HG02588 (cell line): ENCODE data around the gene SETD7.
"Not testable (repeated sequence)": the region's sequence is repeated elsewhere in the genome, so short reads cannot be mapped to it uniquely, and the experiment has no call there.

Experiments
- ATAC-seq: cut with Tn5 transposase; IDR thresholded peaks from one replicate; pipeline ENCODE4 v1.9.1; 2021; ENCODE audit warnings: mild to moderate bottlenecking, moderate library complexity; ENCODE audit not compliant: unreplicated experiment

The SETD7 gene

DNA sequence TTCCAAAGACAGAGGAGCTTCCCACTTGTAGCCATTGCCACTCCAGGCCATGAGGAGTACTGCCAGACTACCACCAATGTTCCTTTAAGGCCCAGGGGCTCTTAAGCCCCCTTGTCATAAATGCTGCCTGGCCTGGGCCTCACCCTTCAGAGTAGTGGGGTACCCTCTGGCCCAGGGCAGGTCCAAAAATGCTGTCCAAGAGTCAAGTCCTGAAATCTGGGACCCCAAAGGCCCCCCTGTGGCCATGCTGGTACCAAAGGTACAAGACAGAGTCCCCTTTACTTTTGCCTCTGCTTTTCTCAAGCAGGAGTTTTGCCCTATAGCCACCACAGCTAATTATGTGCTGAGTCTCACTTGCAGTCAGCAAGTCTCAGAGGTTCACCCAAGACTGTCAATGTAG is 85.7 kb downstream of the SETD7 start:
- ATAC-seq, result no peak

DNA sequence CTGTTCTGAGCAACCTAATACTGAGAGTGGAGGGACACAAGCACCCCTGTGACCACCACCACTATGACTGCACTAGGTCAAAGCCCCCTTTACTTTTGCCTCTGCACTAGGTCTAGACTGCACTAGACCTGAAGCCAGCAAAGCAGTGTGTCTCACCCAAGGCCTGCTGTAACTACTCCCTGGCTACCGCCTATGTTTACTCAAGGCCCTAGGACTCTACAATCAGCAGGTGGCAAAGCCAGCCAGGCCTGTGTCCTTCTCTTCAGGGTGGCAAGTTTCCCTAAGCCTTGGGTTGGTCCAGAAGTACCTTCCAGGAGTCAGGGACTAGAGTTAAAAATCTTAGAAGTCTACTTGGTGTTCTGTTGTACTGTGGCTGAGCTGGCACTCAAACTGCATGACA is 86.2 kb downstream of the SETD7 start:
- ATAC-seq, result no peak

DNA sequence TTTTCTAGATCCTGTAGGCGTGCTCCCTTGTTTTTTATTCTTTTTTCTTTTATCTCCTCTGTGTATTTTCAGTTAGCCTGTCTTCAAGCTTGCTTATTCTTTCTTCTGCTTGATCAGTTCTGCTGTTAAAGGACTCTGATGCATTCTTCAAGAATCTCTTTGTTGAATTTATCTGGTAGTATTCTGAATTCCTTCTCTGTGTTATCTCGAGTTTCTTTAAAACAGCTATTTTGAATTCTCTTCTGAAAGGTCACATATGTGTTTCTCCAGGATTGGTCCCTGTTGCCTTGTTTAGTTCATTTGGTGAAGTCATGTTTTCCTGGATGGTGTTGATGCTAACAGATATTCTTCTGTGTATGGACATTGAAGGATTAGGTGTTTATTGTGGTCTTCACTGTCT is 86.8 kb downstream of the SETD7 start:
- ATAC-seq, result no peak

DNA sequence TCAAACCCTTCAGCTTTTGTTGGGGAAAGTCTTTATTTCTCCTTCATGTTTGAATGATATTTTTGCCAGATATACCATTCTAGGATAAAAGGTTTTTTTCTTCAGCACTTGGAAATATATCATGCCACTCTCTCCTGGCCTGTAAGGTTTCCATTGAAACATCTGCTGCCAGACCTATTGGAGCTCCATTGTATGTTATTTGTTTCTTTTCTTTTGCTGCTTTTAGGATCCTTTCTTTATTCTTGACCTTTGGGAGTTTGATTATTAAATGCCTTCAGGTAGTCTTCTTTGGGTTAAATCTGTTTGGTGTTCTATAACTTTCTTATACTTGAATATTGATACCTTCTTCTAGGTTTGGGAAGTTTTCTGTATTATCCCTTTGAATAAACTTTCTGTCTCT is 87.3 kb downstream of the SETD7 start:
- ATAC-seq, result not testable (repeated sequence)

- ATAC-seq, result no peak
These were observed 90.1 kb downstream of the SETD7 start for GRCh38 chr4:139465922-139466321.

DNA sequence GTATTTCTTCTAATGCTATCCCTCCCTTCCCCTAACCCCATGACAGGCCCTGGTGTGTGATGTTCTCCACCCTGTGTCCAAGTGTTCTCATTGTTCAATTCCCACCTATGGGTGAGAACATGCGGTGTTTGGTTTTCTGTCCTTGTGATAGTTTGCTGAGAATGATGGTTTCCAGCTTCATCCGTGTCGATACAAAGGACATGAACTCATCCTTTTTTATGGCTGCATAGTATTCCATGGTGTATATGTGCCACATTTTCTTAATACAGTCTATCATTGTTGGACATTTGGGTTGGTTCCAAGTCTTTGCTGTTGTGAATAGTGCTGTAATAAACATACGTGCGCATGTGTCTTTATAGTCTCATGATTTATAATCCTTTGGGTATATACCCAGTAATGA is 91.5 kb downstream of the SETD7 start:
- not testable (repeated sequence) for ATAC-seq

- ATAC-seq, result no peak
These were observed 94.9 kb downstream of the SETD7 start for GRCh38 chr4:139461022-139461628.

DNA sequence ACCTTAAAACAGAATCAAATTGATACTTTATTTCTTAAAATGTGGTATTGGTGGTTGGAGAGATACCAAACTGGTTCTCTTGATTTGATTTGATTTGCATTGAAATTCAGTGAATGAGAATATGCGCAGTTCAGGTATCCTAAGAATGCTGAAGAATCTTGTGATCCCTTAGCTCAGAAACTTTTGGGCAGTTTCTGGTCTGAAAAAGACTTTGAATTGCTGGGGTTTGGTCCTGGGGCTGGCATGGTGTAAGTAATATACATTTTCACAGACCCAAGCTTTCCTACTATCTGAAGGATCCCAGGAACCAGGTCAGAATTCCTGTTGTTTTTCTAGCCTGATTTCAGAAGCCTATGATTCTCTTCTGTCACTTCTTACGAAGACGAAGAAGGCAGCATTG is 95.5 kb downstream of the SETD7 start:
- no peak for ATAC-seq

- ATAC-seq, result no peak
These were observed 97.0 kb downstream of the SETD7 start for GRCh38 chr4:139458999-139459398.

- ATAC-seq, result no peak
These were observed 97.5 kb downstream of the SETD7 start for GRCh38 chr4:139458543-139458942.

DNA sequence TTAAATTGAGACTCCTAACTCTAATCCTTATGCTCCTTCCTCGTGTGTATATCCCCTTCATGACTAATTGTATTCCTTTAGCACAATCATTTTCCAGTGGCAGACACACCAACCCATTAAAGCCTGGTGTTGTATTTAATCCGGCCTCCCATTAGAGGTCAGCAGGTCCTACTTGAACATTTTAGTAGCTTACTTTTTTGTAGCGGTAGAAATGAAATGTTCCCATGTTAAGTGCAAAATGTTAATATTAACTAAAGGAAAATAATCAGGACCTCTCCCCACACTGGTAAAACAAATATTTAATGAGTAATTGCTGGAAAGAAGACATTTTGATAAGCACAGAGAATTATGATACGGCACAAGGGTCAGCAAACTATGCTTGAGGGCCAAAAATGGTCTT is 98.7 kb downstream of the SETD7 start:
- ATAC-seq, result no peak

DNA sequence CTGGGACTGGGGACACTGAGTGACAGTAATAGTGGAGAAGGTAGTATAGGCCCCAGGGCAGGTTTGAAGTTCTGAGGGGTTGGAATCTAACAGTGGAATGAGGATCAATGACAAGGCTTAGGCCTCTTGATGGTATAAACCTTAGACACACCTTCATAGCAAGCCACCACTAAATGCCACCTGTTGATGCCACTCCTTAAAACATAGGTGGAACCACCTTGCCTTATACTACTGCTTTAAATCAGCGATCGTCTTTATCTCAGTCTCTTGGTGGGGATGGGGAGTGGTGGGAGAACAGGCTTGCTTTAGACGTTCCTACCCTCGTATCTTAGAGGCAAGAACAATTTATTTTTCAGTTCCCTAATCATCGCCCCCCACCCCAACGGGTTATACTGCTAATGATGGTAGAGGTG is 100.9 kb downstream of the SETD7 start:
- ATAC-seq, result no peak

GRCh38 chr4:139454111-139455045 is 101.6 kb downstream of the SETD7 start, which contains the start of gene RAB33B:
TSS of gene RAB33B (plus strand) at chr4:139454121. CDS start at chr4:139454196, 75 bp downstream.
- ATAC-seq, result peak; percentile 2

- peak; percentile 89 for ATAC-seq
These were observed 102.5 kb downstream of the SETD7 start for GRCh38 chr4:139453371-139454110.

- peak; percentile 36 for ATAC-seq
These were observed 103.0 kb downstream of the SETD7 start for GRCh38 chr4:139453041-139453370.

- no peak for ATAC-seq
These were observed 104.0 kb downstream of the SETD7 start for GRCh38 chr4:139451997-139452396.

GRCh38 chr4:139450586-139450985 is 105.4 kb downstream of the SETD7 start:
- no peak for ATAC-seq

- not testable (repeated sequence) for ATAC-seq
These were observed 108.9 kb downstream of the SETD7 start for GRCh38 chr4:139447078-139447477.
